Stomach smooth muscle (tissue), 2 donors: ENCODE data around the gene PSAT1.
"Not testable (repeated sequence)": the region's sequence is repeated elsewhere in the genome, so short reads cannot be mapped to it uniquely, and the experiment has no call there.

ENCODE experiments used
- H3K27ac ChIP-seq: one replicate; pipeline ENCODE4 v1.7.0; 2013; ENCODE audit warnings: mild to moderate bottlenecking, low read length, inconsistent platforms
- H3K27me3 ChIP-seq, 2 donors: one replicate each; pipeline ENCODE4 v1.7.0; 2013; ENCODE audit warnings: low read length in 2 of 2; ENCODE audit not compliant: insufficient read depth in 2 of 2, control insufficient read depth in 1 of 2
- H3K36me3 ChIP-seq, 2 donors: one replicate each; pipeline ENCODE4 v1.7.0; 2013; ENCODE audit warnings: low read length in 2 of 2; ENCODE audit not compliant: control insufficient read depth in 2 of 2, insufficient read depth in 2 of 2
- H3K4me1 ChIP-seq: one replicate; pipeline ENCODE4 v1.7.0; 2013; ENCODE audit warnings: low read length; ENCODE audit not compliant: control insufficient read depth, insufficient read depth
- H3K4me3 ChIP-seq, 2 donors: one replicate each; pipeline ENCODE4 v1.7.0; 2013; ENCODE audit warnings: low read length in 2 of 2
- H3K9ac ChIP-seq, 2 donors: one replicate each; pipeline ENCODE4 v1.7.0; 2013; ENCODE audit warnings: low read length in 2 of 2, mild to moderate bottlenecking in 1 of 2
- H3K9me3 ChIP-seq, 2 donors: one replicate each; pipeline ENCODE4 v1.7.0; 2013; ENCODE audit warnings: low read length in 2 of 2; ENCODE audit not compliant: control insufficient read depth in 2 of 2
- donor health status: healthy.
- donor health status: Pancreatic carcinoma.

The PSAT1 gene

DNA sequence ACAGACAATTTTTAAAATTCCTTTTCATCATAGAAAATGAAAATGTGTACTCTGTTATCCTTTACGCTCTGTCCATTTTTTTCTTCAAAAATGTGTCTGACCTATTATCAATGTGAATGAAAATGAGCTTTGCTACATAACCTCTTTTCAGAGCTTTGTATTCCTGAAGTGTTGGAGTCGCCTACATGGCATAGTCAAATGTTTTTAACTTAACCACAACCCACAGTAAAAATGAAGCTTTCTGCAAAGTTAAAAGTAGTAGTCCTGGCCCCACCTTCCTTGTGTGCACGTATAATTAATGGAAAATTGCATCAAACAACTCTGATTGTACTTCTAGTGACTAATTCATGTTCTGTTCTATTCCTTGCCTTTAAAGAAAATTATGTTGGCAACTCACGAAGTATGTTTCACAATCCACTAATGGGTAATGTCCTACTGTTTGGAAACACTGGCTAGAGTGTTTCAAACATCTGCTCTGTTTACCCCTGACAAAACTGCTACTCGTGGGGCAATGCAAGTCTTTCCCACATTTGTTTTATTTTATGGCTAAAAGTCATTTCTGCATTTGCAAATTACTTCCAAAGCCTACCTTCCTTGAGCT lies 18.6 kb upstream of the PSAT1 start:
- Histone ChIP-seq H3K27me3 (no peaks in the 10 kb centered on the region), H3K9me3 (no peaks in the 10 kb centered on the region), H3K4me3 (no peak overlapping the region), H3K4me1 (peaks cover 6% of the 10 kb centered on the region), H3K9ac (no peak overlapping the region), H3K36me3 (no peaks in the 10 kb centered on the region), H3K27ac (no peak overlapping the region)

GRCh38 chr9:78278801-78279200 lies 18.1 kb upstream of the PSAT1 start:
- Histone ChIP-seq H3K9me3 (no peaks in the 10 kb centered on the region), H3K9ac (no peak overlapping the region), H3K4me1 (peaks cover 6% of the 10 kb centered on the region), H3K27ac (no peak overlapping the region), H3K36me3 (no peaks in the 10 kb centered on the region), H3K4me3 (no peak overlapping the region), H3K27me3 (no peaks in the 10 kb centered on the region)

- H3K4me3 ChIP-seq: no peak overlapping the region
- no peaks in the 10 kb centered on the region for H3K9me3 ChIP-seq
- no peaks in the 10 kb centered on the region for H3K27me3 ChIP-seq
- H3K4me1 ChIP-seq: peaks cover 6% of the 10 kb centered on the region
- no peaks in the 10 kb centered on the region for H3K36me3 ChIP-seq
- no peak overlapping the region for H3K27ac ChIP-seq
- no peak overlapping the region for H3K9ac ChIP-seq
These were observed 15.8 kb upstream of the PSAT1 start for GRCh38 chr9:78280982-78281668.

GRCh38 chr9:78284181-78284580 lies 12.7 kb upstream of the PSAT1 start:
- not testable (repeated sequence) for H3K27me3 ChIP-seq, H3K4me1 ChIP-seq, H3K9me3 ChIP-seq, H3K4me3 ChIP-seq, H3K27ac ChIP-seq, H3K36me3 ChIP-seq, H3K9ac ChIP-seq

DNA sequence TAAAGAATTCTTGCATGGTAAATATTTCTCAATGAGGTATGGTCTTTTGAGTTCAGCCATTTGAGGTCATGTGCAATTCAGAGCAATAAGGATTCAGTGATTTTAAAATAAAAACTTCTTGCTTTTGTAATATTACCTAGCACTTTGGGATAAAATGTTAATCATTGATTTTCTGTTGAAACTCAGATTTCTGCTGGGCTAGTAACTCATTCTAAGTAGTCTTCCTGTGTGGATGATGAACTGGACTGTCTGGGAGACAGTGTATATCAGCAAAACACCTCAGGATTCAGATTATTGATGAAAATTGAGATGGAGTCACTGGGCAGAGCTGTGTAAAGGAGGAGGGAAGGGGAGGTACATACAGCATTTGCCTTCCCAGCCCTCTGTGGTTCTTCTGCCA lies 10.8 kb upstream of the PSAT1 start:
- H3K27ac ChIP-seq: no peak overlapping the region
- peaks cover 0 to 2% of the 10 kb centered on the region in 2 donors for H3K27me3 ChIP-seq

GRCh38 chr9:78286946-78287388 lies 10.0 kb upstream of the PSAT1 start:
- no peaks in the 10 kb centered on the region for H3K4me1 ChIP-seq
- no peak overlapping the region for H3K9ac ChIP-seq
- no peaks in the 10 kb centered on the region for H3K36me3 ChIP-seq
- no peak overlapping the region for H3K4me3 ChIP-seq
- H3K9me3 ChIP-seq: no peaks in the 10 kb centered on the region
- H3K27me3 ChIP-seq: peaks cover 0 to 2% of the 10 kb centered on the region in 2 donors
- no peak overlapping the region for H3K27ac ChIP-seq

More for the DNA sequence above, 10.8 kb upstream of the PSAT1 start:
- Histone ChIP-seq H3K4me1 (peaks cover 3% of the 10 kb centered on the region), H3K4me3 (no peak overlapping the region), H3K9ac (no peak overlapping the region), H3K36me3 (no peaks in the 10 kb centered on the region), H3K9me3 (no peaks in the 10 kb centered on the region)

GRCh38 chr9:78288214-78288892 lies 8.6 kb upstream of the PSAT1 start:
- no peaks in the 10 kb centered on the region for H3K4me1 ChIP-seq
- H3K9me3 ChIP-seq: no peaks in the 10 kb centered on the region
- H3K9ac ChIP-seq: no peak overlapping the region
- H3K27me3 ChIP-seq: peaks cover 0 to 2% of the 10 kb centered on the region in 2 donors
- no peaks in the 10 kb centered on the region for H3K36me3 ChIP-seq
- H3K27ac ChIP-seq: no peak overlapping the region
- no peak overlapping the region for H3K4me3 ChIP-seq

- no peak overlapping the region for H3K27ac ChIP-seq
These were observed 7.5 kb upstream of the PSAT1 start for GRCh38 chr9:78289474-78289873.

DNA sequence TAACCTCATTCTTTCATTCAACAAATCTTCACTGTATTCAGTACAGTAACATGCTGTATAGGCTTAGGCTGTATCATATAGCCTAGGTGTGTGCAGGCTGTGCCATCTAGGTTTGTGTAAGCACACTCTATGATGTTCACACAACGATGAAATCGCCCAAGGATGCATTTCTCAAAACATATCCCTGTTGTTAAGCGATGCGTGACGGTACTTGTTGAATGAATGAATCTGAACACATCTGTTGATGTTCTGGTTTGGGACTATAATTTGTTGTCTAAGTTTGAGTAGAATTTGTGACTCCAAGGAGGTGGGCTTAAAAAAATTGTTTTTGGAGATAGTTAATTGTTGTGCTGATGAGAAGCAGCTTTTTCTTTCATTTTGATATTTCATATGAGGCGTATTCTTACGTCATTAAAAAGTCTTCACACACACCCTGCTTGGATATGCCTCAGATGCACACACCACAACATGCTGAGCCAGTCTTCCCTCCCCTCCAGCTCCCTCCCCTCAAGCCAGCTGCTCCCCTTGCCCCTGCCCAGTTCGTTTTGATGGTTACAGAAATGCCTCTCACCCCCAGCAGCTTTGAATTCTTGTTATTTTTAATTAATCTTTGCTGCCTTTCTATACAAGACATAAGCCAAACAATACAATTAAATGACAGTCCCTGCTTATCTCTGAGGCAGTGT lies 5.5 kb upstream of the PSAT1 start:
- Histone ChIP-seq H3K9ac (no peak overlapping the region), H3K27me3 (peaks cover 0 to 2% of the 10 kb centered on the region in 2 donors), H3K9me3 (no peaks in the 10 kb centered on the region), H3K36me3 (no peaks in the 10 kb centered on the region), H3K4me1 (peaks cover 7% of the 10 kb centered on the region), H3K27ac (no peak overlapping the region), H3K4me3 (no peak overlapping the region)

More at GRCh38 chr9:78289474-78289873, 7.5 kb upstream of the PSAT1 start:
- Histone ChIP-seq H3K9ac (no peak overlapping the region), H3K36me3 (no peaks in the 10 kb centered on the region), H3K27me3 (peaks cover 0 to 2% of the 10 kb centered on the region in 2 donors), H3K4me1 (no peaks in the 10 kb centered on the region), H3K9me3 (no peaks in the 10 kb centered on the region), H3K4me3 (no peak overlapping the region)

DNA sequence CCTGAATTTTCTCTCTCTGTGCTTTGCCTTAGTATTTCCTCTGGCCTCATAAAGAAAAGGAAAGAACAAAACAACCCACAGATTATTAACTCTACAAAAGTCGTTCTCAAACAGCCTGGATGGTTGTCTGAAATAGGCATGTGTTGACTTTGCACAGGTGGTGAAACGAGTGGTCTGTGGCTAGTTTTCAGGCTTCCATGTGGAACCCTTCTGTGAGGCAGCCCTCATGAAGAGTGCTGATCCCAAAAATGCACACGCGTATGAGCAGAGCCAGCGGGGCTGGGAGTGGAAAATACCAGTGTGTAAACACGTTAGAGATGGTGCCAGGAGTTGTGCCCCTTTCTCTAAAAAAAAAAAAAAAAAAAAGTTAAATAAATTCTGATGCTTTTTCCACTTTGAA lies 4.9 kb upstream of the PSAT1 start:
- no peaks in the 10 kb centered on the region for H3K9me3 ChIP-seq
- H3K27me3 ChIP-seq: peaks cover 0 to 2% of the 10 kb centered on the region in 2 donors
- H3K36me3 ChIP-seq: no peaks in the 10 kb centered on the region
- H3K4me1 ChIP-seq: peaks cover 13% of the 10 kb centered on the region
- H3K9ac ChIP-seq: no peak overlapping the region
- H3K4me3 ChIP-seq: no peak overlapping the region
- no peak overlapping the region for H3K27ac ChIP-seq
